Measurements from ENCODE around the gene HSDL2.

- TF ChIP-seq CTCF (IDR thresholded peaks at IDR 0.05) (no peak), POLR2A (IDR thresholded peaks at IDR 0.05) (no peak)
Observed at GRCh38 chr9:112382066-112382465, 2.2 kb downstream of the HSDL2 start.

Data from heart left ventricle (tissue), 13 donors.